Neural crest cell (in vitro differentiated cells): ENCODE data around the gene SH3TC1. TPM values are rescaled to one million over a fixed set of nuclear protein-coding genes. Genes with fewer than 3 reads are reported as not detected.

Experiments used
- DNase-seq: peaks from one replicate; pipeline ENCODE4 v3.0.0; 2021; ENCODE audit warnings: low read depth, mixed read lengths, low spot score
- H3K27ac Mint-ChIP-seq: one replicate; pipeline ENCODE4 v1.8.0; 2021; ENCODE audit warnings: mild to moderate bottlenecking, mixed read lengths; ENCODE audit not compliant: unreplicated experiment
- H3K27me3 Mint-ChIP-seq: 2 replicates; pipeline ENCODE4 v1.8.0; 2021; ENCODE audit warnings: low read depth, mild to moderate bottlenecking, mixed read lengths
- H3K36me3 Mint-ChIP-seq: 2 replicates; pipeline ENCODE4 v1.8.0; 2021; ENCODE audit warnings: low read depth, mild to moderate bottlenecking, mixed read lengths
- H3K4me1 Mint-ChIP-seq: 2 replicates; pipeline ENCODE4 v1.8.0; 2021; ENCODE audit warnings: mixed read lengths
- H3K4me3 Mint-ChIP-seq: one replicate; pipeline ENCODE4 v1.8.0; 2021; ENCODE audit warnings: mild to moderate bottlenecking, mixed read lengths
- H3K9me3 Mint-ChIP-seq: 2 replicates; pipeline ENCODE4 v1.8.0; 2021; ENCODE audit warnings: mixed read lengths
- CTCF ChIP-seq: fragments of 200-600 bp; sonication (generic); conservative IDR thresholded peaks from 2 replicates; pipeline ENCODE4 v1.5.0; 2021; ENCODE audit warnings: antibody characterized with exemption, mild to moderate bottlenecking
- total RNA-seq: library from RNA; stranded (reverse); gene quantifications from 2 replicates; pipeline ENCODE4 v1.2.1, GENCODE V29; 2021

SH3TC1 gene
- total RNA-seq, 1 donor from 2014 or later = 2.7 TPM

GRCh38 chr4:8203052-8203401, 3.9 kb downstream of the SH3TC1 start:
- Mint-ChIP-seq H3K27me3 (no peaks in the 10 kb centered on the region), H3K27ac (no peak overlapping the region), H3K9me3 (no peaks in the 10 kb centered on the region), H3K4me3 (no peak overlapping the region), H3K36me3 (no peaks in the 10 kb centered on the region), H3K4me1 (peaks cover 16% of the 10 kb centered on the region)
- DNase-seq = no peak
- TF ChIP-seq CTCF = no peak

GRCh38 chr4:8203817-8204216, 4.7 kb downstream of the SH3TC1 start:
- DNase-seq = no peak
- H3K4me3 Mint-ChIP-seq = no peak overlapping the region
- no peaks in the 10 kb centered on the region for H3K36me3 Mint-ChIP-seq
- H3K9me3 Mint-ChIP-seq = no peaks in the 10 kb centered on the region
- H3K4me1 Mint-ChIP-seq = peaks cover 9% of the 10 kb centered on the region
- H3K27me3 Mint-ChIP-seq = no peaks in the 10 kb centered on the region
- H3K27ac Mint-ChIP-seq = peak overlapping the region; percentile 67
- no peak for TF ChIP-seq CTCF

- Mint-ChIP-seq H3K4me3 (no peak overlapping the region), H3K36me3 (no peaks in the 10 kb centered on the region), H3K27ac (no peak overlapping the region), H3K27me3 (no peaks in the 10 kb centered on the region), H3K4me1 (peaks cover 4% of the 10 kb centered on the region), H3K9me3 (no peaks in the 10 kb centered on the region)
- TF ChIP-seq CTCF = no peak
- DNase-seq = no peak
Measured at GRCh38 chr4:8204576-8205227, 5.6 kb downstream of the SH3TC1 start.

GRCh38 chr4:8205241-8205707, 6.2 kb downstream of the SH3TC1 start:
- DNase-seq = no peak
- H3K4me1 Mint-ChIP-seq = peaks cover 4% of the 10 kb centered on the region
- H3K27me3 Mint-ChIP-seq = no peaks in the 10 kb centered on the region
- no peaks in the 10 kb centered on the region for H3K36me3 Mint-ChIP-seq
- no peaks in the 10 kb centered on the region for H3K9me3 Mint-ChIP-seq
- H3K4me3 Mint-ChIP-seq = no peak overlapping the region
- H3K27ac Mint-ChIP-seq = peak overlapping the region; percentile 81
- no peak for TF ChIP-seq CTCF

- Mint-ChIP-seq H3K4me3 (no peak overlapping the region), H3K36me3 (no peaks in the 10 kb centered on the region), H3K4me1 (no peaks in the 10 kb centered on the region), H3K27me3 (no peaks in the 10 kb centered on the region), H3K9me3 (no peaks in the 10 kb centered on the region), H3K27ac (peak overlapping the region; percentile 6)
- DNase-seq = no peak
- no peak for TF ChIP-seq CTCF
Measured at GRCh38 chr4:8205749-8206611, 6.9 kb downstream of the SH3TC1 start.
